Fibroblast of lung (primary cell): ENCODE data around the gene CEP70.

Experiments
- EZH2 ChIP-seq: IDR thresholded peaks from 2 replicates; pipeline ENCODE4 v1.5.1; 2012; ENCODE audit warnings: low read length, control low read depth, mild to moderate bottlenecking; ENCODE audit errors: missing control alignments
- TF ChIP-seq, protein P1 (sequence below), 2 donors: IDR thresholded peaks in 1 of 2; conservative IDR thresholded peaks in 1 of 2; 1 replicate in 1 of 2; 2 replicates in 1 of 2; pipeline ENCODE4 v1.5.1; 2011 to 2012; ENCODE audit warnings: low read length in 2 of 2, control low read depth in 1 of 2, inconsistent platforms in 1 of 2, low read depth in 1 of 2, mild to moderate bottlenecking in 1 of 2

DNA sequence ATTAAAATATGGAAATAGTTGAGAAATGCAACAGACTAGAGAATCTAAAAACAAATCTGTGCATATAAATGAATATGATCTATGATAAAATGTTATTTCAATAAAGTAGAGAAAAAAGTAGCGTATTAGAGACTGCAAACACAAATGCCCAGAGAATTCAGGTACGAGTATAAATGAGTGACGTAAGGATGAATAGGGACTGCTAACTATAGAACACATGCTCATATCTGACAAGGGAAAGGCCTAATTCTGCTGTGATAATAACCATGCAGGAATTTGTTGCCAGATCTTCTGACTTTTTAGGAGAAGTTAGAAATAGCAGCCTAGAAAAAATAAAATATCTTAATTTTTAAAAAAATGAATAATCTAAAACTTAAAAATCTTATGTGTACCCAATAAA lies 86.5 kb downstream of the CEP70 start:
- TF ChIP-seq, protein P1, sequence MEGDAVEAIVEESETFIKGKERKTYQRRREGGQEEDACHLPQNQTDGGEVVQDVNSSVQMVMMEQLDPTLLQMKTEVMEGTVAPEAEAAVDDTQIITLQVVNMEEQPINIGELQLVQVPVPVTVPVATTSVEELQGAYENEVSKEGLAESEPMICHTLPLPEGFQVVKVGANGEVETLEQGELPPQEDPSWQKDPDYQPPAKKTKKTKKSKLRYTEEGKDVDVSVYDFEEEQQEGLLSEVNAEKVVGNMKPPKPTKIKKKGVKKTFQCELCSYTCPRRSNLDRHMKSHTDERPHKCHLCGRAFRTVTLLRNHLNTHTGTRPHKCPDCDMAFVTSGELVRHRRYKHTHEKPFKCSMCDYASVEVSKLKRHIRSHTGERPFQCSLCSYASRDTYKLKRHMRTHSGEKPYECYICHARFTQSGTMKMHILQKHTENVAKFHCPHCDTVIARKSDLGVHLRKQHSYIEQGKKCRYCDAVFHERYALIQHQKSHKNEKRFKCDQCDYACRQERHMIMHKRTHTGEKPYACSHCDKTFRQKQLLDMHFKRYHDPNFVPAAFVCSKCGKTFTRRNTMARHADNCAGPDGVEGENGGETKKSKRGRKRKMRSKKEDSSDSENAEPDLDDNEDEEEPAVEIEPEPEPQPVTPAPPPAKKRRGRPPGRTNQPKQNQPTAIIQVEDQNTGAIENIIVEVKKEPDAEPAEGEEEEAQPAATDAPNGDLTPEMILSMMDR (conservative IDR thresholded peaks at IDR 0.05 in 1 of 2, IDR thresholded peaks at IDR 0.05 in 1 of 2; ENCODE audit: low read depth in 1 of 2, low read length in 2 of 2) = no peak
- no peak for TF ChIP-seq EZH2
